HG02571 (cell line): Measurements from ENCODE around the gene SLC25A12.

Experiments
- ATAC-seq: cut with Tn5 transposase; IDR thresholded peaks from one replicate; pipeline ENCODE4 v1.9.1; 2021; ENCODE audit warnings: mild to moderate bottlenecking, moderate library complexity; ENCODE audit not compliant: unreplicated experiment

Gene SLC25A12

GRCh38 chr2:171889808-171890207, 4.2 kb downstream of the SLC25A12 start:
- no peak for ATAC-seq

GRCh38 chr2:171889333-171889732, 4.7 kb downstream of the SLC25A12 start:
- no peak for ATAC-seq

- ATAC-seq = no peak
Observed at GRCh38 chr2:171883275-171883893, 10.7 kb downstream of the SLC25A12 start.

- peak; percentile 62 for ATAC-seq
Observed at GRCh38 chr2:171882089-171882769, 11.8 kb downstream of the SLC25A12 start.

GRCh38 chr2:171880774-171881173, 13.3 kb downstream of the SLC25A12 start:
- no peak for ATAC-seq

GRCh38 chr2:171879865-171880264, 14.2 kb downstream of the SLC25A12 start:
- no peak for ATAC-seq

GRCh38 chr2:171878481-171878993, 15.5 kb downstream of the SLC25A12 start:
- no peak for ATAC-seq

GRCh38 chr2:171874963-171875362, 19.1 kb downstream of the SLC25A12 start:
- ATAC-seq = no peak

- ATAC-seq = no peak
Observed at GRCh38 chr2:171874517-171874916, 19.5 kb downstream of the SLC25A12 start.

- ATAC-seq = no peak
Observed at GRCh38 chr2:171864357-171864985, 29.6 kb downstream of the SLC25A12 start.

GRCh38 chr2:171862501-171862900, 31.5 kb downstream of the SLC25A12 start:
- ATAC-seq = no peak

GRCh38 chr2:171858397-171858958, 35.6 kb downstream of the SLC25A12 start:
- no peak for ATAC-seq

- no peak for ATAC-seq
Observed at GRCh38 chr2:171855401-171855800, 38.6 kb downstream of the SLC25A12 start.

GRCh38 chr2:171852366-171852888, 41.6 kb downstream of the SLC25A12 start:
- no peak for ATAC-seq

- ATAC-seq = no peak
Observed at GRCh38 chr2:171847627-171848026, 46.4 kb downstream of the SLC25A12 start.

- no peak for ATAC-seq
Observed at GRCh38 chr2:171846894-171847293, 47.1 kb downstream of the SLC25A12 start.

GRCh38 chr2:171841996-171842395, 52.0 kb downstream of the SLC25A12 start:
- no peak for ATAC-seq

GRCh38 chr2:171837736-171838135, 56.3 kb downstream of the SLC25A12 start:
- ATAC-seq = no peak

- ATAC-seq = no peak
Observed at GRCh38 chr2:171836146-171836910, 57.7 kb downstream of the SLC25A12 start.

- ATAC-seq = no peak
Observed at GRCh38 chr2:171835386-171835785, 58.7 kb downstream of the SLC25A12 start.

- ATAC-seq = no peak
Observed at GRCh38 chr2:171834286-171834685, 59.8 kb downstream of the SLC25A12 start.
